ENCODE measurements around the gene PLA2G4A.

DNA sequence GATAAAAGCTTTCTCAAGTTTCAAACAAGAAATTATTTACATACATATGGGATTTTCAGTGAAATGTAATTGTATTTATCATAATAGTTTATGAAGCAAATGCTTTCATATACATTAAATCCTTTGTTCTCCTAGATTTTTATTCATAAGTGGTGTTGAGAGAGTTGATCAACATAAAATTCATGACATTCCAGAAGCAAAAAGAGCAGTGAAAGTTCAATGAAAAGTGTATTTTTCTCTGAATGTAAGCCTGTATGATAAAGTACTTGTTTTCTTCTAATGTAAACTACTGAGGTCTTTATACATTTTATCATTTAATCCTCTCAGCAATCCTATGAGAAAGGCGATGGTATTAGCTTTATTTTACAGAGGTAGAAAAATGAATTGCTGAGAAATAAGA is 146.5 kb downstream of the PLA2G4A start:
- no peak for TF ChIP-seq POLR2AphosphoS5 (IDR thresholded peaks at IDR 0.05; ENCODE audit: insufficient read depth, low read depth, low read length)
- no peak for TF ChIP-seq POLR2A (IDR thresholded peaks at IDR 0.05; ENCODE audit: low read depth, low read length)
